HG03064 (cell line): ENCODE measurements around the gene SPATA19.

Experiments
- ATAC-seq: cut with Tn5 transposase; IDR thresholded peaks from one replicate; pipeline ENCODE4 v1.9.1; 2021; ENCODE audit warnings: low read depth; ENCODE audit not compliant: unreplicated experiment

The SPATA19 gene

GRCh38 chr11:133793271-133794035 is 51.9 kb downstream of the SPATA19 start:
- ATAC-seq: no peak

GRCh38 chr11:133790995-133791394 is 54.3 kb downstream of the SPATA19 start:
- no peak for ATAC-seq
